Keratinocyte (primary cell): ENCODE data around the gene SETX. TPM values are rescaled to one million over a fixed set of nuclear protein-coding genes. Genes with fewer than 3 reads are reported as not detected.

Source experiments
- DNase-seq: peaks from one replicate; pipeline ENCODE4 v3.0.0-alpha.2; 2011; ENCODE audit warnings: low read depth, missing footprints, low spot score
- FAIRE-seq: peaks from 2 replicates; lab custom pipeline; 2011; peaks lifted over from hg19 to GRCh38; lab: Jason Lieb, UNC
- H2AFZ ChIP-seq: 2 replicates; pipeline ENCODE4 v1.6.0; 2012; ENCODE audit warnings: low read length, control low read depth, inconsistent platforms; ENCODE audit not compliant: control insufficient read depth
- H3K27ac ChIP-seq: 2 replicates; pipeline ENCODE4 v1.5.1; 2011; ENCODE audit warnings: low read length; ENCODE audit not compliant: control insufficient read depth, insufficient read depth
- H3K27me3 ChIP-seq: 3 replicates; pipeline ENCODE4 v1.6.0; 2011; ENCODE audit warnings: low read length; ENCODE audit not compliant: control insufficient read depth, insufficient read depth; ENCODE audit errors: extremely low read depth
- H3K36me3 ChIP-seq, 2 experiments: 2 replicates in 1 of 2; 3 replicates in 1 of 2; pipeline ENCODE4 v1.5.1; 2011; ENCODE audit warnings: low read length in 2 of 2, mild to moderate bottlenecking in 1 of 2; ENCODE audit not compliant: control insufficient read depth in 2 of 2, insufficient read depth in 2 of 2; ENCODE audit errors: extremely low read depth in 1 of 2
- H3K4me1 ChIP-seq: 3 replicates; pipeline ENCODE4 v1.5.1; 2011; ENCODE audit warnings: low read length; ENCODE audit not compliant: control insufficient read depth, insufficient read depth; ENCODE audit errors: extremely low read depth
- H3K4me2 ChIP-seq: 3 replicates; pipeline ENCODE4 v1.6.0; 2011; ENCODE audit warnings: low read depth, low read length; ENCODE audit not compliant: control insufficient read depth, insufficient read depth; ENCODE audit errors: extremely low read depth
- H3K4me3 ChIP-seq, 3 experiments: fragments of 200-600 bp in 1 of 3; sonication (generic) in 1 of 3; 2 replicates in 2 of 3; 3 replicates in 1 of 3; pipeline ENCODE4 v1.5.1; 2011 to 2016; ENCODE audit warnings: low read length in 3 of 3, mild to moderate bottlenecking in 3 of 3, control low read depth in 2 of 3, inconsistent platforms in 1 of 3, low read depth in 1 of 3, mixed read lengths in 1 of 3, mixed run types in 1 of 3, moderate library complexity in 1 of 3; ENCODE audit not compliant: control insufficient read depth in 2 of 3, insufficient read depth in 2 of 3; ENCODE audit errors: extremely low read depth in 1 of 3
- H3K79me2 ChIP-seq: 2 replicates; pipeline ENCODE4 v1.6.0; 2012; ENCODE audit warnings: low read length; ENCODE audit not compliant: control insufficient read depth, insufficient read depth
- H3K9ac ChIP-seq: 3 replicates; pipeline ENCODE4 v1.6.0; 2011; ENCODE audit warnings: low read length; ENCODE audit not compliant: control insufficient read depth, insufficient read depth; ENCODE audit errors: extremely low read depth
- H3K9me1 ChIP-seq: 3 replicates; pipeline ENCODE4 v1.6.0; 2011; ENCODE audit warnings: low read length; ENCODE audit not compliant: control insufficient read depth, insufficient read depth; ENCODE audit errors: extremely low read depth
- H3K9me3 ChIP-seq: 2 replicates; pipeline ENCODE4 v1.5.1; 2012; ENCODE audit warnings: low read depth, low read length; ENCODE audit not compliant: control insufficient read depth
- H4K20me1 ChIP-seq: 3 replicates; pipeline ENCODE4 v1.6.0; 2011; ENCODE audit warnings: low read length; ENCODE audit not compliant: control insufficient read depth, insufficient read depth; ENCODE audit errors: extremely low read depth
- EZH2 ChIP-seq: IDR thresholded peaks from one replicate; pipeline ENCODE4 v1.6.1; 2012; ENCODE audit warnings: inconsistent platforms, mild to moderate bottlenecking, low read length, moderate library complexity
- dilution Hi-C: fragments of 300-500 bp; cut with MboI; formaldehyde crosslinking; loops from one replicate; pipeline ENCODE4 v1.7.0; 2020; ENCODE audit warnings: low sequenced_read_pairs; ENCODE audit not compliant: extremely low pct_ligation_motif_present
- polyA plus RNA-seq, 5 experiments: library from polyadenylated mRNA; depleted of rRNA in 3 of 5; stranded (reverse) in 3 of 5; stranded (forward) in 1 of 5; unstranded in 1 of 5; fragments of >200 nt; gene quantifications; 1 replicate in 1 of 5; 2 replicates in 3 of 5; 3 replicates in 1 of 5; pipeline versions ENCODE4 v1.2.1 to v1.2.3, GENCODE V29; 2011 to 2012; ENCODE audit warnings: missing spikeins in 2 of 5, low read depth in 1 of 5, low replicate concordance in 1 of 5
- TF ChIP-seq, protein P1 (sequence below), 3 experiments: IDR thresholded peaks in 1 of 3; conservative IDR thresholded peaks in 1 of 3; optimal IDR thresholded peaks in 1 of 3; 2 replicates in 2 of 3; 3 replicates in 1 of 3; pipeline versions ENCODE3 to v1.5.1; 2011; ENCODE audit warnings: low read length in 3 of 3, mild to moderate bottlenecking in 3 of 3, moderate library complexity in 2 of 3, control low read depth in 1 of 3, inconsistent platforms in 1 of 3; ENCODE audit not compliant: insufficient read depth in 2 of 3; ENCODE audit errors: extremely low read depth in 1 of 3

The SETX gene
- polyA plus RNA-seq, 1 donor (not counting 4 experiments of a cell fraction or from before 2014, with no cell fraction given) = 23.8 TPM

DNA sequence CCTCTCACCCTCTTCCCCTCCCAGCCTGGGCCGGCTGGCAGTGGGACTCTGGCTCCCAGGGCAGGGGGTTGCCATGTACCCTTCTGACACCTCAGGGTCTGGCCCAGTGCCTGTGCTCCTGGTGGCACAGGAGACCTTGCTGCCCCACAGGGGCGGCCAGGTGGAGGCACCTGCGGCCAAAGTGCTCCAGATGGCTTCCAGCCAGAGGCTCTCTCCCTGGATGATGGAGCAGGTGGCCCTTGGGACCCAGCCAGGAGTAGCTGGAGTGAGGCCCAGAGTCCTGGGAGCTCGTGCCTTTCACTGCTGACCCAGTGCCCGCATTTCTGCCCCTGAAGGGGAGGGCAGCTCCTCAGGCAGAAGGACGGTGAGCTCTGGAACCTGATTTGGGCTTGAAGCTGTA lies 105.7 kb downstream of the SETX start:
- DNase-seq (no peak), FAIRE-seq (no peak)
- peaks cover 22% of the 10 kb centered on the region for H3K27me3 ChIP-seq
- H3K27ac ChIP-seq = no peak overlapping the region
- H3K4me1 ChIP-seq = no peaks in the 10 kb centered on the region
- no peaks in the 10 kb centered on the region for H4K20me1 ChIP-seq
- dilution Hi-C loops = no loop called here
- no peaks in the 10 kb centered on the region for H3K79me2 ChIP-seq
- no peaks in the 10 kb centered on the region for H3K9me1 ChIP-seq
- H3K4me3 ChIP-seq = no peak overlapping the region
- H2AFZ ChIP-seq = no peak overlapping the region
- H3K36me3 ChIP-seq = no peaks in the 10 kb centered on the region
- H3K4me2 ChIP-seq = no peak overlapping the region
- H3K9ac ChIP-seq = no peak overlapping the region
- no peaks in the 10 kb centered on the region for H3K9me3 ChIP-seq
- TF ChIP-seq, protein P1, sequence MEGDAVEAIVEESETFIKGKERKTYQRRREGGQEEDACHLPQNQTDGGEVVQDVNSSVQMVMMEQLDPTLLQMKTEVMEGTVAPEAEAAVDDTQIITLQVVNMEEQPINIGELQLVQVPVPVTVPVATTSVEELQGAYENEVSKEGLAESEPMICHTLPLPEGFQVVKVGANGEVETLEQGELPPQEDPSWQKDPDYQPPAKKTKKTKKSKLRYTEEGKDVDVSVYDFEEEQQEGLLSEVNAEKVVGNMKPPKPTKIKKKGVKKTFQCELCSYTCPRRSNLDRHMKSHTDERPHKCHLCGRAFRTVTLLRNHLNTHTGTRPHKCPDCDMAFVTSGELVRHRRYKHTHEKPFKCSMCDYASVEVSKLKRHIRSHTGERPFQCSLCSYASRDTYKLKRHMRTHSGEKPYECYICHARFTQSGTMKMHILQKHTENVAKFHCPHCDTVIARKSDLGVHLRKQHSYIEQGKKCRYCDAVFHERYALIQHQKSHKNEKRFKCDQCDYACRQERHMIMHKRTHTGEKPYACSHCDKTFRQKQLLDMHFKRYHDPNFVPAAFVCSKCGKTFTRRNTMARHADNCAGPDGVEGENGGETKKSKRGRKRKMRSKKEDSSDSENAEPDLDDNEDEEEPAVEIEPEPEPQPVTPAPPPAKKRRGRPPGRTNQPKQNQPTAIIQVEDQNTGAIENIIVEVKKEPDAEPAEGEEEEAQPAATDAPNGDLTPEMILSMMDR (optimal IDR thresholded peaks at IDR 0.05 in 1 of 3, IDR thresholded peaks at IDR 0.05 in 1 of 3, conservative IDR thresholded peaks at IDR 0.05 in 1 of 3; ENCODE audit: extremely low read depth in 1 of 3, insufficient read depth in 2 of 3, low read length in 3 of 3) = no peak
- TF ChIP-seq EZH2 = no peak

DNA sequence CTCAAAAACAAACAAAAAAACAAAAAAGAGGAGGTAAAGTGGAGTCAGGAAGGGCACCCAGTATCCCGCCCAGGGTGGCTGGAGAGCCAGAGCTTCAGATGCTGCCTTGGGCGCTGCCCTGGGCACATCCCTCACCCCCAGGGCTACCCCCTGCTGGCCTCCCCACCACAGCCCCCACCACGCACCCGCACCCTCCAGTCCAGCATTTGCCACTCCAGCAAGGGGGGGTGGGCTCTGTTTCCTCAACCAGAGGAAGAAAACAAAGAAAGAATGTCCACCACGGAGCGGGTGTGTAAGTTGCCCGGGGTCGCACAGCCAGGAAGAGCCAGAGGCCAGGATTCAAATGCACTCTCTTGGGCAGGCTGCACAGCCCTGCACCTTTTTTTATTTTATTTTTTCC lies 106.8 kb downstream of the SETX start:
- dilution Hi-C loops = no loop called here
- Histone ChIP-seq H3K27ac (no peak overlapping the region), H3K79me2 (no peaks in the 10 kb centered on the region), H3K27me3 (peaks cover 30% of the 10 kb centered on the region), H3K9ac (no peak overlapping the region), H3K4me1 (no peaks in the 10 kb centered on the region), H4K20me1 (no peaks in the 10 kb centered on the region), H3K36me3 (no peaks in the 10 kb centered on the region), H3K9me1 (no peaks in the 10 kb centered on the region), H3K4me2 (no peak overlapping the region), H3K9me3 (no peaks in the 10 kb centered on the region), H2AFZ (no peak overlapping the region), H3K4me3 (no peak overlapping the region)
- DNase-seq (no peak), FAIRE-seq (no peak)
- TF ChIP-seq EZH2 = no peak
- TF ChIP-seq, protein P1 (optimal IDR thresholded peaks at IDR 0.05 in 1 of 3, IDR thresholded peaks at IDR 0.05 in 1 of 3, conservative IDR thresholded peaks at IDR 0.05 in 1 of 3; ENCODE audit: extremely low read depth in 1 of 3, insufficient read depth in 2 of 3, low read length in 3 of 3) = no peak
